HG02852 (cell line): ENCODE data around the gene FBXO11.

ENCODE experiments used
- ATAC-seq: cut with Tn5 transposase; IDR thresholded peaks from one replicate; pipeline ENCODE4 v1.9.1; 2021; ENCODE audit warnings: mild to moderate bottlenecking, moderate library complexity; ENCODE audit not compliant: unreplicated experiment

Gene FBXO11

GRCh38 chr2:47796090-47796697, 110.1 kb downstream of the FBXO11 start:
- no peak for ATAC-seq

- no peak for ATAC-seq
Measured at GRCh38 chr2:47785986-47786385, 120.3 kb downstream of the FBXO11 start.

GRCh38 chr2:47784352-47784851, 121.9 kb downstream of the FBXO11 start:
- ATAC-seq, result no peak

GRCh38 chr2:47783486-47784351, 122.6 kb downstream of the FBXO11 start:
- ATAC-seq, result peak; percentile 22

GRCh38 chr2:47782671-47783485, 123.4 kb downstream of the FBXO11 start, which contains the start of gene MSH6:
Gene MSH6 (plus strand): TSS chr2:47783145. CDS start chr2:47783234, 89 bp downstream.
- peak; percentile 81 for ATAC-seq

GRCh38 chr2:47782381-47782670, 124.0 kb downstream of the FBXO11 start:
- no peak for ATAC-seq

- no peak for ATAC-seq
Measured at GRCh38 chr2:47779426-47779790, 126.9 kb downstream of the FBXO11 start.

GRCh38 chr2:47778698-47779425, 127.4 kb downstream of the FBXO11 start:
- ATAC-seq, result no peak

- no peak for ATAC-seq
Measured at GRCh38 chr2:47777277-47777937, 128.9 kb downstream of the FBXO11 start.

GRCh38 chr2:47774567-47774966, 131.7 kb downstream of the FBXO11 start:
- no peak for ATAC-seq

- ATAC-seq, result no peak
Measured at GRCh38 chr2:47772343-47772742, 134.0 kb downstream of the FBXO11 start.

- ATAC-seq, result no peak
Measured at GRCh38 chr2:47771211-47771610, 135.1 kb downstream of the FBXO11 start.

- ATAC-seq, result no peak
Measured at GRCh38 chr2:47769318-47769717, 137.0 kb downstream of the FBXO11 start.

- no peak for ATAC-seq
Measured at GRCh38 chr2:47767880-47768609, 138.3 kb downstream of the FBXO11 start.

GRCh38 chr2:47767497-47767844, 138.8 kb downstream of the FBXO11 start:
- no peak for ATAC-seq

- peak; percentile 36 for ATAC-seq
Measured at GRCh38 chr2:47751856-47752414, 154.4 kb downstream of the FBXO11 start.

GRCh38 chr2:47747878-47748277, 158.4 kb downstream of the FBXO11 start:
- no peak for ATAC-seq

GRCh38 chr2:47744074-47744473, 162.2 kb downstream of the FBXO11 start:
- ATAC-seq, result no peak

GRCh38 chr2:47741637-47742036, 164.7 kb downstream of the FBXO11 start:
- ATAC-seq, result no peak
